Testis (tissue), 3 donors: ENCODE measurements around the gene NFIA. TPM values are rescaled to one million over a fixed set of nuclear protein-coding genes. Genes with fewer than 3 reads are reported as not detected.

Source experiments
- DNase-seq: peaks from one replicate; pipeline ENCODE4 v3.0.0-alpha.2; 2019
- H3K27ac ChIP-seq, 2 donors: fragments of 200-600 bp; sonication (generic); one replicate each; pipeline ENCODE4 v1.5.1; 2019
- H3K27me3 ChIP-seq: fragments of 200-600 bp; sonication (generic); one replicate; pipeline ENCODE4 v1.5.1; 2019
- H3K36me3 ChIP-seq: fragments of 200-600 bp; sonication (generic); one replicate; pipeline ENCODE4 v1.5.1; 2017; ENCODE audit warnings: low read depth; ENCODE audit errors: missing control alignments
- H3K4me1 ChIP-seq: fragments of 200-600 bp; sonication (generic); one replicate; pipeline ENCODE4 v1.5.1; 2019
- H3K4me3 ChIP-seq, 2 donors: fragments of 200-600 bp; sonication (generic); one replicate each; pipeline ENCODE4 v1.5.1; 2017 to 2019
- H3K9me3 ChIP-seq: fragments of 200-600 bp; sonication (generic); one replicate; pipeline ENCODE4 v1.5.1; 2017
- POLR2A ChIP-seq: fragments of 450-650 bp; IDR thresholded peaks from one replicate; pipeline ENCODE4 v1.6.1; 2017; ENCODE audit warnings: antibody characterized with exemption, mild to moderate bottlenecking, moderate library complexity
- WGBS, 2 donors: methylation state at CpG; one replicate each; pipeline ENCODE4 v1.1.5; 2018; 5-methylcytosine and 5-hydroxymethylcytosine counted together
- intact Hi-C: fragments of 100-400 bp; cut with DNase I; formaldehyde crosslinking; loops from one replicate; pipeline ENCODE4 v1.15.1; 2023; ENCODE audit warnings: low total_unique reads
- polyA plus RNA-seq: library from polyadenylated mRNA; stranded (reverse); fragments of 350-450 nt; fragmentation: Illumina TruSeq; extraction: RNeasy Lipid Tissue Mini Kit (QIAGEN cat#74804); gene quantifications from one replicate; pipeline ENCODE4 v1.2.3, GENCODE V29; 2014; ENCODE audit warnings: low read depth, low replicate concordance; ENCODE audit not compliant: insufficient read depth
- total RNA-seq, 2 donors: library from RNA; depleted of rRNA; stranded (reverse); fragments of >200 nt; gene quantifications; one replicate each; pipeline ENCODE4 v1.2.3, GENCODE V29; 2016
- TF ChIP-seq, protein P1 (sequence below), 3 experiments: fragments of 450-650 bp in 2 of 3; fragments of 200-600 bp in 1 of 3; sonication (generic) in 1 of 3; IDR thresholded peaks; one replicate each; pipeline ENCODE4 v1.5.1; 2016 to 2019; ENCODE audit warnings: antibody characterized with exemption in 3 of 3, mild to moderate bottlenecking in 2 of 3, moderate library complexity in 1 of 3

NFIA gene
- total and polyA plus RNA-seq, 3 donors from 2014 or later = 11.6 to 78.9 (median 53.5) TPM

DNA sequence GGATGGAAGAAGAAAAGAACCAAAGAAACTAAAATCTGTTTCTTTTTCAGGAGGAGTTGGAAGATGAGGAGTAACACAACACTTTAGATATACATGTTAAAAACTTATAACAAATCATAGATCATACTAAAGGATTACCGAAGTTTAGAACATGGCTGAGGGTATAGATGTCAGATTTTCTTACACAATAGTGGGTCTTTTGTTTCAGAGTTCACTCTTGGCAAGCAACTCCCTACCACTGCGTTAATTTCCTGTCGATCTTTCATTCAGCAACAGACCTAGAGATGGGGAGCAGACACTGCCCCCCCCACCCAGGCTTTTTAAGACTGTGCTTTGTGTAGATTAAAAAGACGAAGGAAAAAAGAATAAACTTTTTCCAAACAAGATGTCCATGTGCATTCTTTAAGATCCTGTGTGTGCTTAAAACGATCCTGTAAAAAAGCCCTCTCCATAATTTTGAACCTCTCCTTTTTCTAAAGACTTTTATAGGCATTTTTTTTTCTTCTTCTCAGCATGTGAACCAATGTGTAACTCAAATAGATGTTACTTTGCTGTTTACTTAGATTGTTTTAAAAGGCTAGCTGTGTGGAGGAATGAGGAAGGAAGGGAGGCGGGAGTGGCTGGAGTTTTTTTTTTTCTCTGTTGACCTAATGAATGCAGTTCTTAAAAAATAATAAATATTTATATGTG lies 50.4 kb downstream of the NFIA start:
- peak overlapping the region; percentile 16 to 55 for H3K27ac ChIP-seq
- H3K9me3 ChIP-seq = no peaks in the 10 kb centered on the region
- no peaks in the 10 kb centered on the region for H3K36me3 ChIP-seq
- no peak overlapping the region for H3K4me3 ChIP-seq
- TF ChIP-seq, protein P1, sequence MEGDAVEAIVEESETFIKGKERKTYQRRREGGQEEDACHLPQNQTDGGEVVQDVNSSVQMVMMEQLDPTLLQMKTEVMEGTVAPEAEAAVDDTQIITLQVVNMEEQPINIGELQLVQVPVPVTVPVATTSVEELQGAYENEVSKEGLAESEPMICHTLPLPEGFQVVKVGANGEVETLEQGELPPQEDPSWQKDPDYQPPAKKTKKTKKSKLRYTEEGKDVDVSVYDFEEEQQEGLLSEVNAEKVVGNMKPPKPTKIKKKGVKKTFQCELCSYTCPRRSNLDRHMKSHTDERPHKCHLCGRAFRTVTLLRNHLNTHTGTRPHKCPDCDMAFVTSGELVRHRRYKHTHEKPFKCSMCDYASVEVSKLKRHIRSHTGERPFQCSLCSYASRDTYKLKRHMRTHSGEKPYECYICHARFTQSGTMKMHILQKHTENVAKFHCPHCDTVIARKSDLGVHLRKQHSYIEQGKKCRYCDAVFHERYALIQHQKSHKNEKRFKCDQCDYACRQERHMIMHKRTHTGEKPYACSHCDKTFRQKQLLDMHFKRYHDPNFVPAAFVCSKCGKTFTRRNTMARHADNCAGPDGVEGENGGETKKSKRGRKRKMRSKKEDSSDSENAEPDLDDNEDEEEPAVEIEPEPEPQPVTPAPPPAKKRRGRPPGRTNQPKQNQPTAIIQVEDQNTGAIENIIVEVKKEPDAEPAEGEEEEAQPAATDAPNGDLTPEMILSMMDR (IDR thresholded peaks at IDR 0.05) = no peak
- no peak for DNase-seq
- H3K4me1 ChIP-seq = peaks cover 12% of the 10 kb centered on the region
- H3K27me3 ChIP-seq = no peaks in the 10 kb centered on the region
- 35 to 40% methylated on average over 6 of the region's 6 CpGs for WGBS, 2 donors
- intact Hi-C loops = no loop called here

- DNase-seq = no peak
- Histone ChIP-seq H3K9me3 (no peaks in the 10 kb centered on the region), H3K27ac (peak overlapping the region; percentile 16 to 55), H3K36me3 (no peaks in the 10 kb centered on the region), H3K27me3 (no peaks in the 10 kb centered on the region), H3K4me1 (peaks cover 12% of the 10 kb centered on the region), H3K4me3 (no peak overlapping the region)
- TF ChIP-seq, protein P1 (IDR thresholded peaks at IDR 0.05) = no peak
- TF ChIP-seq POLR2A = no peak
- 96 to 99% methylated on average over 4 of the region's 4 CpGs for WGBS, 2 donors
- intact Hi-C loops = no loop called here
These were observed 51.1 kb downstream of the NFIA start for GRCh38 chr1:61133335-61134019.

DNA sequence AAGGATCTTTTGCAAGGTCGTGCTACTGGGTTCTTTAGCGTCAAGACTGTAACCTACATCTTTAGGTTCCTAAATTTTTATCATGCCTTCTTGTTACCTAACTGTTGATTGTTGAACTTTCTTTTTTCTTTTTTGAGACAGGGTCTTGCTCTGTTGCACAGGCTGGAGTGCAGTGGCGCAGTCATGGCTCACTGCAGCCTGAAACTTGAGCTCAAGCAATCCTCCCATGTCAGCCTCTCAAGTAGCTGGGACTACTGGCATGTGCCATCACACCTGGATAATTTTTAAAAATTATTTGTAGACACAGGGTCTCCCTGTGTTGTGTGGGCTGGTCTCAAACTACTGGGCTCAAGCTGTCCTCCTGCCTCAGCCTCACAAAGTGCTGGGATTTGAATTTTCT lies 52.9 kb downstream of the NFIA start:
- no peak for TF ChIP-seq POLR2A
- TF ChIP-seq, protein P1 (IDR thresholded peaks at IDR 0.05) = no peak
- Histone ChIP-seq H3K9me3 (no peaks in the 10 kb centered on the region), H3K4me1 (peaks cover 12% of the 10 kb centered on the region), H3K27me3 (no peaks in the 10 kb centered on the region), H3K36me3 (no peaks in the 10 kb centered on the region), H3K4me3 (no peak overlapping the region), H3K27ac (no peak overlapping the region)
- DNase-seq = no peak
- intact Hi-C loops = no loop called here
- 93 to 98% methylated on average over 3 of the region's 3 CpGs for WGBS, 2 donors

GRCh38 chr1:61138305-61138704 lies 55.9 kb downstream of the NFIA start:
- Histone ChIP-seq H3K36me3 (no peaks in the 10 kb centered on the region), H3K27ac (no peak overlapping the region), H3K9me3 (no peaks in the 10 kb centered on the region), H3K4me1 (peaks cover 15% of the 10 kb centered on the region), H3K27me3 (no peaks in the 10 kb centered on the region), H3K4me3 (no peak overlapping the region)
- intact Hi-C loops = no loop called here
- TF ChIP-seq, protein P1 (IDR thresholded peaks at IDR 0.05) = no peak
- no peak for TF ChIP-seq POLR2A
- 94 to 96% methylated on average over 3 of the region's 3 CpGs for WGBS, 2 donors
- DNase-seq = no peak
